SHP77 (cell line): ENCODE results near the gene FNBP1.

ENCODE experiments used
- DNase-seq, 2 experiments: peaks; one replicate each; lab custom pipeline; 2025; lab: John Stamatoyannopoulos, UW

Gene FNBP1

DNA sequence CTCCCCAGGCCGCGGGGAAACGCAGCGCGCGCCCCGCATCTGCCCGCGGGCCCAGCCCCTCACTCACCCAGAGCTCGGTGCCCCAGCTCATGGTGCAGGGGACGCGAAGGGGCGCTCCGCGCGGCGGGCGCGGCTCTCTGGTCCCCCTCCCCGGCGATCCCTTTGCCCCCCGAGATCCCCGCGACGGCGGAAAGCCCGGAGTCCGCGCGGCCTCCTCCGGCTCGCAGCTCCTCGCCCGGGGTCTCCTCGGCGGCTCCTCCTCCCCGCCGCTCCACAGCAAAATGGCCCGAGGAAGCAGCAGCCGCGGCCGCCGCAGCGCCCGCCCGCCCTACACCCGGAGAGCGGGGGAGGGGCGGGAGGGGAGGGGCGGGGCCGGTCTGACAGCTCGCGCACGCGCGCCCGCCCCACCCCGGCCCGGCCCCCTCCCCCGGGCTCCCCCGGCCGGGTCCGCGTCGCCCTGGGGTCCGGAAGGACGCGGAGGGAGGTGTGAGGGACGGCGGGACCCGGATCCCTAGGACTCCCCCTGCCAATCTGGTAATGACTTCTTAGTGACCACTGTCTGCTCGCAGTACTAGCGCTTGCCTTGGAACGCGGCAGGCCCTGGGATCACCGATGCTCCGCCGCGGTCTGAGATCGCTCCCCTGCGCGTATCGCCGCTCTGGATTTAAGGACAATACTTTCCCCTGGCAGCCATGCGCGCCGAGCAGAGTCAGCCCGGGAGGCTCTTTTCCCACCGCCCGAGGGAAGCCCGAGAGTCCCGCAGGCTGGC is at the start of gene FNBP1:
Gene FNBP1, minus strand, starts transcription at position 305 of the 769 bp plus-strand sequence. Its CDS starts 214 bp downstream, at position 91.
- DNase-seq = peak; percentile 28 to 64

DNA sequence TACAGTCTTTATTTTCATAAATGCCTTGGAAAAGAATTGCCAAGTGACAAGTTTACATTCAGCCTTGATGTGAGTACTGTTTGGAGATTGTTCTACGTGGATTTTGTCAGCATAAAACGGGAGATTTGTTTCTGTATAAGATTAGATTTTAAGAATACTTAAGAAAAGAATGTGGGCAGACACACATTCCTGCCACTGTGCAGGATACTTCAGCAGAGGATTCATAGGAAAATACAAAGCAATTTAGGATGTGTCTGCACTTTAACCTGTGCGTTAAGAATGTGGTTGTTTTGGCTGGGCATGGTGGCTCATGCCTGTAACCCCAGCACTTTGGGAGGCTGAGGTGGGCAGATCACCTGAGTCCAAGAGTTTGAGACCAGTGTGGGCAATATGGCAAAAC is 47.9 kb upstream of the FNBP1 start:
- DNase-seq = no peak

DNA sequence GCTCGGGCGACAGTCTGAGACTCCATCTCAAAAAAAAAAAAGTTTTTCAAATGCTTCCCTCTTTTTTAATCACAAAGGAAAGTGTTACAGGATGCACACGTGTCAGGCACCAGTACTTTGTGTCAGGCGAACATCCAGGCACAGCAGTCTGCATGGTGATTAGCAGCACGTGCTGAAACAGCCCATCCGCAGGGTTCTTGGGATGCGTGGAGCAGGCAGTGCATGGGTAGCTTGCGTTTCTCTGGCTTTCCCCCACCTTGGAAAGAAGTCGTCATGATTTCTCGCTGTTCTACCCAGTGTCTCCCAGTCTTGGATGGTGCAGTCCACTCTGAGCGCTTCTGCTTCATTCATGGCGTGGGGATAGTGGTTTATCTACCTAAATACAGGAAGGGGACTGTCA is 46.2 kb upstream of the FNBP1 start:
- DNase-seq = no peak

DNA sequence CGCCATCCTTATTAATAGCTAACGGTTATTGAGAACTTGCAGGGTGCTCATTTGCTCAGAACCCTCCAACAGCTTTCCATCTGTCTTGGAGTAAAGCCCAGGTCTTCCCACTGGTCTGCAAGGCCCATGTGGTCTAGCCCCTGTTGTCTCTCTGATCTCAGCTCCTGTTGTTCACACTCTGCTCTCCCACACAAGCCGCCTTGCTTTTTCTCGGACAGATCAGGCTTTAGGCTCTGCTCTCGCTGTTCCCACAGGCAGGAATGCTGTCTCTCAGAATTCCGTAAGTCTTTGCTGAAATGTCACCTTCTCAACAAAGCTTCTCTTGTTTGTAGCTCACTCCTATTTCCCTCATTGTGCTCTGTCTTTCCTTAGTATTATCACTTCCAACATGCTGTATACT is 45.1 kb upstream of the FNBP1 start:
- no peak for DNase-seq

DNA sequence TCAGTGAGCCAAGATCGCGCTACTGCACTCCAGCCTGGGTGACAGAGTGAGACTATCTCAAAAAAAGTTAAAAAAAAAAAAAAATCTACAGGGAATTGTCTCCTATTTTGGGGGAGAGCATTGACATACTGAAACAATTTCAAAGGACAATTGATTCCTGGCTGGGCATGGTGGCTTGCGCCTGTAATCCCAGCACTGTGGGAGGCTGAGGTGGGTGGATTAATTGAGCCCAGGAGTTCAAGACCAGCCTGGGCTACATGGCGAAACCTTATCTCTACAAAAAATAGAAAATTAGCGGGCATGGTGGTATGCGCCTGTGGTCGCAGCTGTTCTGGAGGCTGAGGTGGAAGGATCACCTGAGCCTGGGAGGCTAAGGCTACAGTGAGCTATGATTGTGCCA is 41.3 kb upstream of the FNBP1 start:
- no peak for DNase-seq

DNA sequence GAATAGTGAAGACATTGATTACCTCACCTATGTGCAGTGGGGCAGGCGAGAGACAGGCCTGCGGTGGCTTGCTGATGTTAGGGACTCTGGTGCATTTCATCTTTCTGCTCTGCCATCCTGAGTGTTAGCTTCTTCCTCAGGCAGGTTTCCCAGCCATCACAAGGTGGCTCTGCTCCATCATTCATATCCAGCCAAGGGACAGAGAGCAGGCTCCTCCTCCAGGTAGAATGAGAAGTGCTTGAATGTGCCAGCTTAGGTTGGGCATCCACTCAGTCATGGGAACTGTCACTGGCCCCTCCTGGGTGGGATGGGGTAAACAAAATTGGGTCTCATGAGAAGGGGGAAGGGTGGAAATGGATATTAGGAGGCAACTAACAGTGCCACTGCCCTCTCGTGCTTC is 35.6 kb upstream of the FNBP1 start:
- DNase-seq = no peak

DNA sequence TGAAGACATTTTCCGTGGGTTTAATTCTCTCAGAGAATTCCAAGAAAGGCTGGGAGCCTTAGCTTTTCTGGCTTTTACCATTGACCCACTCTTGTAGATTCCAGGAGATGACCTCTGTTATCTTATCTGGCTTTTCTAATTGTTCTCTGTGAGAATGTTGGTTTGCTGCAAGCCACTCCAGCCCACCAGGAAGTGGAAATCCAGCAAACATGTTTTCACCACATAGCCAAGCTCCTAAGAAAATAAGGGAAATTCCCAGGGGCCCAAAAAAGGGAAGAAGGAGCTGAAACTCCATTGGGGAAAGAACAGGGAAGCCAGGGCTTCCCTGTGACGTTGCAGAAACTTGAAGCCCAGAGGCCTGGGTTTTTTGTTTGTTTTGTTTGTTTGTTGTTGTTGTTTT is 30.4 kb upstream of the FNBP1 start:
- DNase-seq = no peak

DNA sequence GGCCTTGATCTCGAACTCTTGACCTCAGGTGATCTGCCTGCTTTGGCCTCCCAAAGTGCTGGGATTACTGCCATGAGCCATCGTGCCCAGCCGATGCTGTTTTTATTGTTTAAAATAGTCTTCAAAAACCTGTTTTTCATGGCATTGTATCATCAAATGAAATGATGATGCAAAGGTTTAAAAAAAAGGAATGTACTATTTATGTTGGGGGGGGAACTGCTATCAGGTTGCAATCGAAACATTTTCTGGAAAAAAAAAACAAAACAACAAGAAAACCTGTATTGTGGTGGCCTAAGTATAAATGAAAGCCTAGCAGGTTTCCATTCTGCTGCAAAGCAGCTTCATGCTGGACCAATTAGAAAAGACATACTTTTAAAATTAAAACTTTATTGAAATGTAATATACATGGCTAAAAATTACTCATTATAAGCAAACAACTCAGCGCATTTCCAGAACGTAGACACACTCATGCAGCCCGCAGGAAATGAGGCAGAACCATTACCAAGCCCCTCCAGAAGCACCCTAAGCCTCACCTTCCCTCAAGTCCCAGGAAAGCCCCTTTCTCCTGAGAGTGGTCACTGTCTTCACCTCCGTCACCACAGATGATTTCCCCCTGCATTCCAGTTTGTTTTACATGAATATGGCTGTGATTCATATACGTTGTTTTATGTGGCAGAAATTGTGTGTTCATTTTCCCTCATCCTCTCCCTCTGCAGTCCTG is 29.7 kb upstream of the FNBP1 start:
- DNase-seq = no peak

DNA sequence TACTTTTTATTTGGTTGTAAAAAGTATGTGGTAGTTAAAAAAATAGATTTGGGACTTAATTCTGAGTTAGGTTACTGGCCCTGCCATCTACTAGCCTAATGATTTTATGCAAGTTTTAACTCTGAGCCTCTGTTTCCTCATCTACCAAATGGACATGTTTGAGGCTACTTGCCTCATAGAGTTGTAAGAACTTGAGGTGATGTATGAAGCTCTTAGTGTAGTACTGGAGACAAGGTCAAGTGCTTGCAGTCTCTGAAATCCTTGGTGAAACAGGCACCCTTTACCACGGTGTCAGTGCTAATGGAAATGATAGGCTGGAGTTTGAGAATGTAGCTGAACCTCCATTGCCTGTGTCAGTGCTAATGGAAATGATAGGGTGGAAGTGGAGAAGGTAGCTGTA is 26.1 kb upstream of the FNBP1 start:
- DNase-seq = no peak

DNA sequence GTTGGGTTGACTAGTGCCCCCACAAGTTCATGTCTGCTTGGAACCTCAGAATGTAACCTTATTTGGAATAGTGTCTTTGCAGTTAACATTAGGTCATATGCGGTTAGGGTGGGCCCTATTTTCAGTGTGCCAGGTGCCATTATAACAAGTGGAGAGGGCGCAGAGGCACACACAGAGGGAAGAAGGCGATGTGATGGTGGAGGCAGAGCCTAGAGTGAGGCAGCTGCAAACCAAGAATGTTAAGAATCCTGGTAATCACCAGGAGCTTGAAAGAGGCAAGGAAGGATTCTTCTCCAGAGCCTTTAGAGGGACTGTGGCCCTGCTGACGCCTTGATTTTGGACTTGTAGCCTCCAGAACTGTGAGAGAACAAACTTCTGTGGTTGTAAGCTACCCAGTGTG is 21.6 kb upstream of the FNBP1 start:
- no peak for DNase-seq

DNA sequence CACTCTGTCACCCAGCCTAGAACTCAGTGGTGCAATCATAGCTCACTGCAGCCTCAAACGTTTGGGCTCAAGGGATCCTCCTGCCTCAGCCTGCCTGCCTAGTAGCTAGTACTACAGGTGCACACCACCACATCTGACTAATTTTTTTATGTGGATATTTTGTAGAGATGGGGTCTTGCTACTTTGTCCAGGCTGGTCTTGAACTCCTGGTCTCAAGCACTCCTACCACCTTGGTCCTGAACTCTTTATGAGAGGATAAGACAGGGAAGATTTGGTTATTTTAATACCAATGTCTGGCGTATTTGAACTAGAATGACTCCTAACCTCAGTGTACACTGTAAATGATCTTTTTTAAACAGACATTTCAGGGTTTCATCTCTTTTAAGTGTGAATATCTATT is 19.8 kb upstream of the FNBP1 start:
- DNase-seq = no peak

DNA sequence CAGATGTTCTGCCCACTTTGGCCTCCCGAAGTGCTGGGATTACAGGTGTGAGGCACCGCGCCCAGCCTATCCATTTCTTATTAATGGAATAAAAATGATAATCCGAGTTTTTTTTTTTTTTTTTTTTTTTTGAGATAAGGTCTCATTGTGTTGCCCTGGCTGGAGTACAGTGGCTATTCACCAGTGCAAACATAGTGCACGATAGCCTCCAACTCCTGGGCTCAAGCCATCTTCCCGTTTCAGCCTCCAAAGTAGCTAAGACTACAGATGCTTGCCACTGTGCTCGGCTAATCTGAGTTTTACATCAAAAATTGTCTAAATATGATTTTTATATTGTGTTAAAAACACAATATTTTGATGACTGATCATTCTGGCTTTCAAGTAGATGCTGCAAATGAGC is 17.3 kb upstream of the FNBP1 start:
- no peak for DNase-seq

DNA sequence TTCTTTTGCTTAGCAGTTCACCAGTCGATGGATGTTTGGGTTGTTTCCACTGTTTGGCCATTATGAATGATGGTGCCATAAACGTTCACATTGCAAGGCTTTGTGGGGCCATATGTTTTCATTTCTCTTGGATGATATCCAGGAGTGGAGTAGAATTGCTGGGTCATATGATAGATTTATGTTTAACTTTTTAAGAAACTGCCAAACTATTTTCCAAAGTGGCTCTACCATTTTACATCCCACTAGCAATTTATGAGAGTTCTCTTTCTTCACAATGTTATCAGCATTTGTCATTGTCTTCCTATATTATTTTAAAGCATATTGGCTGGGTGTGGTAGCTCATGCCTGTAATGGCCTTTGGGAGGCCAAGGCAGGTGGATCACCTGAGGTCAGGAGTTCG is 15.9 kb upstream of the FNBP1 start:
- no peak for DNase-seq

DNA sequence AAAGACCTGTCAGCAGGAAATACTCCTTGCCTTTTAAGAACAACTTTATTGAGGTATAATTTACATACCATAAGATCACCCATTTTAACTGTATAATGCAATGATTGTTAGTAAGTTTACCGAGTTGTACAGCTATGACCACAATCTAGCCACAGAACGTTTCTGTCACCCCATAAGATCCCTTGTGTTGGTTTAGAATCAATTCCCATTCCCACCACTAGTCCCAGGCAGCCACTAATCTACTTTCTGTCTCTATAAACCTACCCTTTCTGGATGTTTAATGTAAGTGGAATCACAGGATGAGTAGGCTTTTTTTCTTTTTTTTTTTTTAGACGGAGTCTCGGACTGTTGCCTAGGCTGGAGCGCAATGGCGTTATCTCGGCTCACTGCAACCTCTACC is 15.2 kb upstream of the FNBP1 start:
- no peak for DNase-seq

DNA sequence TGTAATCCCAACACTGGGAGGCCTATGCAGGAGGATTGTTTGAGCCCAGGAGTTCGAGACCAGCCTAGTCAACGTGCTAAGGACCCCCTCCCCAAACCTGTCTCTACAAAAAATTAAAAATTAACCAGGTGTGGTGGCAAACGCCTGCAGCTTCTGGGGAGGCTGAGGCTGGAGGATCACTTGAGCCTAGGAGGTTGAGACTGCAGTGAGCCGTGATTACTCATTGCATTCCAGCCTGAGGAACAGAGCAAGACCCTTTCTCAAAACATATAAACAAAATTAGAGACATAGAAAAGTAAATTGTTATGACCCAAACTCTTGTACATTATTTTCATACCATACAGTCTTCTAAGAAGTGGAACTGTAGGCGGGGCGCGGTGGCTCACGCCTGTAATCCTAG is 11.8 kb upstream of the FNBP1 start:
- DNase-seq = no peak

DNA sequence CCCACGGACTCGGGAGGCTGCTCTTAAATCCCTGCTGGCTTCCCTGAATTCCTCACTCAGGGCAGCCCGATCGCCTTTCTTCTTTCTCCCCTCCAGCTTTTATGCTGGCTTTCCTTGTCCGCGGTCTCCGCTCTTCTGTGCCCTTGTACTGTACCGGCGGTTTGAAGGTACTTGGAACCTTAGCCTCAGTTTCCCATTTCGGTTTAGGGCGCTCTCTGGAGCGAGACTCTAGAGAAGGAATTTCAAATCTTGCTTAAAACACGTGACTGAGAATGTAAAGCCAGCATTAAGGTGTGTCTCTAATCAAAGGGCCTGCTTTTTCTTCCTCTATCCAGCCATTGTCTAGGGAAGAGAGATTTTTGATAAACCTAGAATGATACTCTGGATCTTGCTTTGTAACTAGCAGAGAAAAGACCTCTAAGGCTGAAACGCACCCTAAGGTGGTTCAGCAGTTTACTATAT is 11.4 kb upstream of the FNBP1 start:
- DNase-seq = no peak

DNA sequence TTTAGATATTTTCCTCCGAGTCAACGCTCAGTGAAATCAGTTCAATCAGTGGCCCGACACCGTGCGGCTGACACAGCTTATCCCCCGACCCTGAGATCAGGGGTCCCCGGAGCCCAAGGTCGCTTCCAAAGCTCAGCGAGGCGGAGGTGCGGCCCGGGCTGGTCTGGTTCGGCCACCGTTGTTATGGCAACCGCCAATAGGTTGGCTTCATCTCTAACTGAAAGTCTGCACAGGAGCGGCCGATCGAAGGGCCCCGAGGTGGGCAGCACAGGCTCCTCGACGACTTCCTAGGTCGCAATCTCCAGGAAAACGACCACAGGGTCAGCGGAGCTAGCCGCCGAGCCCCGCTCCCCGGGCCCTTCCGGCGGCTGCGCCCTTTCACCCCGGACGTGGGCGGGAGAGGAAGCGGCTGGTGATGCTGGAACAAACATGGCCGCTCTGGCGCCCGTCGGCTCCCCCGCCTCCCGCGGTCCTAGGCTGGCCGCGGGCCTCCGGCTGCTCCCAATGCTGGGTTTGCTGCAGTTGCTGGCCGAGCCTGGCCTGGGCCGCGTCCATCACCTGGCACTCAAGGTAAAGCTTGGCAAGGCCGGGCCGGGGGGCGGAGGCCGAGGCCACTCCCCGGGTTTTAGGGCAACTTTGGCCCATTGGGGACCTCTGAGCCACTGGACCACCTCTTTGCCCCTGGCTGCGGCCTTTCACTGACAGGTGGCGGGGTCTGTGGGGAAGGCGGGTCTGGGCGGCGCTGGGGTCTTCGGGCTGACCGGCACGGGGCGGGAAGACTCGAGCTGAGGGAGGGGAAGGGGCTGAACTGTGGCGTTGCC is 10.7 kb upstream of the FNBP1 start, which contains the start of gene GPR107:
Gene GPR107, plus strand, starts transcription at position 403 of the 821 bp plus-strand sequence. Its CDS starts 27 bp downstream, at position 430.
- DNase-seq = peak; percentile 36 to 79

DNA sequence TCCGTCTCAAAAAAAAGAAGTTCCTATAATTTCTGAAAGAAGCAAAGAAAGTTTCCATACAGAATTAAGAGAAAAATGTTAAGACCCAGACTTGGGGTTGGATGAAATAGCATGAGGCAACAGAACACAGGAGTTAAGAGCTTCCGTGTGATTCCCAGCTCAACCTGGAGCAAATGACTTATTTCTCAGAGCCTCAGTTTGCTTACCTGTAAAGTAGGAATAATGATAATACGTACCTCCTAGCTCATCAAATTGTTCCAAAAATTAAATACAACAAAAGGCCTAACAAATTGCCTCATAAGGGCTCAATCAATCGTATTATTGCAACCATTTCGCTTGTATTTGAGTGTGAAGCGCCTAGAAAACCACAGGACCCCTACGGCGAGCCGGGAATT is 10.1 kb upstream of the FNBP1 start:
- no peak for DNase-seq

DNA sequence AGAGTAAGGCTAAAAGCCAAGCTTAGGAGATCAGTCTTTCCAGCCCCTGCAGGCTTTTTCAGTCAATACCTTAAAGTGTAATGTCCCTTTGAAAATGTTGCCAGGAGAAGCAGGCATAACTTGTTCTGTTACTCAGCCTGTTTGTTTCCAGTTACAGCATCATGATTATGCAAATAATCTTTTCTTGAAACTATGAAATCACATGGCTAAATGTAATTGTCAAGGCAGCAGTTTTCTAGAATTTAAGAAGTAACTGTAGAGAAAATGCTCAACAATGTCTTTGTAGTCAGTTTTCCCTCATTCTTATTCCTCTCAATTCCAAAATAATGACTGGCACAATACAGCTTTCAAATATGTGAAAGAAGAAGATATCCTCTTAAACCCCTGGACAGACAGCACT is 8.9 kb upstream of the FNBP1 start:
- DNase-seq = no peak

DNA sequence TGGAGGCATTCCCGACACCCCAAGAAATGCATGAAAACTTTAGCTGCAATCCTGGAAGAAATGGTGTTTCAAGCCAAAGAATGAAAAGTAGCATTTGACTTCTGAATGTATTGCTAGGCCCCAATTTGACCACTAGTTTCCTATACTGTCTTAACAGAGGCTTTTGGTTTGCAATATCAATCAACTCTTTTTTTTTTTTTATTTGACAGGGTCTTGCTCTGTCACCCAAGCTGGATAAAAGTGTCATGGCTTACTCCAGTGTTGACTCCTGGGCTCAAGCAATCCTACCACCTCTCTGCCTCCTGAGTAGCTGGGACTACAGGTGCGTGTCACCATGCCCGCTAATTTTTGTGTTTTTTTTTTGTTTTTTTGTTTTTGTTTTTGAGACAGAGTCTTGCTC is 7.5 kb upstream of the FNBP1 start:
- DNase-seq = no peak

DNA sequence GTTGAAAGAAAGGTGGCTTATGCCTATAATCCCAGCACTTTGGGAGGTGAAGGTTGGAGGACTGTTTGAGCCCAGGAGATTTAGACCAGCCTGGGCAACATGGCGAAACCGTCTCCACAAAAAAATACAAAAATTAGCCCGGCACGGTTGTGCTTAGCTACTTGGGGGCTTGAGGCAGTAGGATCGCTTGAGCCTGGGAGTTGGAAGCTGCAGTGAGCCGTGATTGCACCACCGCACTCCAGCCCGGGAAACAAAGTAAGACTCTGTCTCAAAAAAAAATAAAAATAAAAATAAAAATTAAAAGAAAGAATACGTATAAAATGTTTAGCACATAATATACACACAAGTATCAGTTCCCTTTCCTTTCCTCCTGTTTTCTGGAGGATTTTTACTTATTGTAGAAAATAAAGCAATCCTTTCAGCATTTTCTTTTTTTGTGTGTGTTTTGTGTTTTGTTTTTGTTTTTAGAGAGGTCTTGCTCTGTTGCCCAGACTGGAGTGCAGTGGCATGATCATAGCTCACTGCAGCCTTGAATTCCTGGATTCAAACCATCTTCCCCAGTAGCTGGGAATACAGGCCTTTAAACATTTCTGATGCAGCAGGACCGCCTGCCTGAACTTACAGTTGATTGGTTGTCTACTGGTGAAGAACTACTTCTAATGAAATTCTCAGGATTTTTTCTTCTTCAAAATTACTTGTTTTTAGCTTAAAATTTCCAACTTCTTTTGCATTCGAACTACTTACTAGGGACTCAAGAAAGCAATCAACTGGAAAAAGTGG is 6.6 kb upstream of the FNBP1 start:
- DNase-seq = no peak
